T-helper 1 cell (primary cell): ENCODE results near the gene TENT5A.
"Not testable (repeated sequence)": the region's sequence is repeated elsewhere in the genome, so short reads cannot be mapped to it uniquely, and the experiment has no call there.

Source experiments
- DNase-seq, 5 donors: peaks; one replicate each; pipeline ENCODE4 v3.0.0-alpha.2; 2012 to 2020

TENT5A gene

DNA sequence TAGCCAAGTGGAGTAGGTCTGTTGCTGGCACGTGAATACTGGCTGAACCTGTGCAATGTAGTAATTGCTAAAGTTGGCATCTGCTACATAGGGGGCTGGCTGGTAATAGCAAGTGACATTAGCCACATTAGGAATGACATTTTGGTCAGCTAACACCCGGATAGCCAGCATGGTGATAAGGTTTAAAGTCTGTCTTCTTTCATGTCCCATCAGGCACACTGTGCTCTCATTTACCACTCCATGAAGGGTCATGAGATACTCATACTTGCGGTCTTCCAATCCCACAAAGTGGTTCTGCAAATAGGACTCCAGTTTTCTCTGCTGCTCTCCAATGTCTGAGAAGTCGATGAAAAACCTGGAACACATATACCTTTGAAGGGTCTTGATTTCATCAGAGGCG lies 2.8 kb downstream of the TENT5A start:
- DNase-seq = no peak

DNA sequence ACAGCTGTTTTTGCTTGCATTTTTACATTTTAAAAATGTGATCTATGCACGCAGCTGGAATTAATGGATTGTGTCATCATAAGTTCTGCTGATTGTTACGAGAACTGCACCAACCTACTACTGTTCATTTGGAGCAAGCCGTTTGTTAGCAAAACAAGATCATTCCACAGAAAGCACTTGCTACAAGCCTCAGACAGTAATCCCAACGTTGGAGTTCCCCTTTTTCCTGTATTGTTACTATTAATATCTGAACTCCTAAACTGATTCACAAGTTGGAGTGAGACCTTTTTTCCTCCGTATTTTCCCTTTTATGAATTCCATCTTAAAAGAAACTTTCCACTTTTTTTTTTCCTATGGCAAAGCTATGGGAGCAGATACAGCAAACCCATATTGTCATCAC lies 3.5 kb downstream of the TENT5A start:
- DNase-seq = no peak

DNA sequence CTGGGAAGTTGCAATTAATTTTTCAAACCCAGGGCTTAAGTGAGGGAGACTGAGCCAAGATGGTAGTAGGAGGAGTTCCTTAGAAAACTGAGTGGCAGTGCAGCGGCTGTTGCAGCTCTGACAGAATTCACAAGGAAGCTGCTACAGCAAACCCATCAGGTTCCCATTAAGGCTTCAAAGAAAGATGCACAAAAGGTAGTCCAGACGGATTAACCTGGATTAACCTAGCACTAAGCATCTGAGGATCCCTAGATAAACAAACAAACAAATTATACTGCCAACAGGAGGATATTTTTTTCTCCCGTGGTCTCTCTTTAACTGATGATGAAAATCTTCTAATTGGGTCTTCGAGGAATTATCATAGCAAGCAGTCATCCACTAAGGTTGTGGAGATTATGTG lies 5.2 kb downstream of the TENT5A start:
- DNase-seq = no peak

DNA sequence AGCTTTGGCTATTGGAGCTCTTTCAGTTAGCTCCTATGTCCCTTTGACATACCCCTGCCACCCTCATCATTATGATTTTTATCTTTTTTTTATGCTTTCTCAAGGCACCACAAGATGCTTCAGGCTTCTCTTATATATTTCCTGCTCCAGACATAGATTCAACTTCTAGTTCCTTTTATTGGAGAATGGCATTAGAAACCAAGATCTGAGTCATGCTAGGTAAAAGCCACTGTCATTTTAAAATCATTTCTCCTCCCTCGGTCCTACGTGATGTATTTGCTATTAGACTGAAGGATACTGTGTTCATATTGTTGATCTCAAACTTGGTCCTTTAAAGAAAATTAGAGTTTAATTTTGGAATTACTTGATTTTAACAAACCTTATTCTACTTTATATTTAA lies 8.3 kb downstream of the TENT5A start:
- no peak for DNase-seq

DNA sequence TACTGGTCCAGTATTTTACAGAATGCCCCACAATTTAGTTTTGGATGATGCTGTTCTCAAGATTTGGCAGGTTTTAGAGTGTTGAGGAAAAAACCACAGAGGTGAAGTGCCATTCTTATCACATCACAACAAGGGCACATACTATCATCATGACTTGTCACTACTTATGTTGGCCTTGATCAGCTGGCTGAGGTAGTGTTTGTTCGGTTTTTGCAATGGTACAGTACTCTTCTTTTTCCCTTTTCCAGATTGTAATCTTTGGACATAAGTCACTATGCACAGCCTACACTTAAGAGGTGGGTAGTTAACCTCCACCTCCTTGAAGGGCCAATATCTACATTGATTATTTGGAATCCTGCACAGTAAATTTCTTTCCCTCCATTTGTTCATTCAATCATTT lies 8.8 kb downstream of the TENT5A start:
- DNase-seq = no peak

DNA sequence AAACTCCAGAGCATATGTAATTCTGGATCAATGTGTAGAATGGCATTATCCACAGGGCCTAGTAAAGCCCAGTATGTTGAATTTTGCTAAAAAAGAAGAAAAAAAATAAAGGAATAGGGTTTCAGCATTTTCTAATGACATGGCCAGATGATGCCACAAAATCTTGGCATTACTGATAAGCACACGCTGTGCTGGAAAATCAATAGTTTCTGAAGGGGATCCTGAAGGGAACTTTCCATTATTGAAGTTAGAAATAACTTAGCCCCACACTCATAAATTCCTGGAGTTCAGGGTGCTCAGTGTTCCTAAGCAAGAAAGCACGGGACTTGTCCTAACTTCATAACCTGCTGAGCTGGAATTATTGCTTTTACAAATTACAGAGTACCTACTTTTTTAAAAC lies 10.8 kb downstream of the TENT5A start:
- no peak for DNase-seq

DNA sequence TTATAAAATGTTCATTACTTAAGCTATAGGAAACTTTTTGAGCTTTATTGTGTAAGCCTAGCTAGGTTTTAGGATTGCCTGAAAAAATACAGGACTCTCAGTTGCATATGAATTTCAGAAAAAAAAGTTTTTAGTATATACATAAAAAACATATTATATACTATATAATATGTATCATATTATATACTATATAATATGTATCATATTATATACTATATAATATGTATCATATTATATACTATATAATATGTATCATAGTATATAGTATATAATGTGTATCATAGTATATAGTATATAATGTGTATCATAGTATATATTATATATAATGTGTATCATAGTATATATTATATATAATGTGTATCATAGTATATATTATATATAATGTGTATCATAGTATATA lies 11.9 kb downstream of the TENT5A start:
- DNase-seq = not testable (repeated sequence)

GRCh38 chr6:81739230-81740195 lies 13.0 kb downstream of the TENT5A start:
- DNase-seq = no peak

- no peak for DNase-seq
Observed at GRCh38 chr6:81736428-81736827, 16.1 kb downstream of the TENT5A start.

- no peak for DNase-seq
Observed at GRCh38 chr6:81735756-81736380, 16.6 kb downstream of the TENT5A start.

- DNase-seq = no peak
Observed at GRCh38 chr6:81734500-81735150, 17.9 kb downstream of the TENT5A start.

DNA sequence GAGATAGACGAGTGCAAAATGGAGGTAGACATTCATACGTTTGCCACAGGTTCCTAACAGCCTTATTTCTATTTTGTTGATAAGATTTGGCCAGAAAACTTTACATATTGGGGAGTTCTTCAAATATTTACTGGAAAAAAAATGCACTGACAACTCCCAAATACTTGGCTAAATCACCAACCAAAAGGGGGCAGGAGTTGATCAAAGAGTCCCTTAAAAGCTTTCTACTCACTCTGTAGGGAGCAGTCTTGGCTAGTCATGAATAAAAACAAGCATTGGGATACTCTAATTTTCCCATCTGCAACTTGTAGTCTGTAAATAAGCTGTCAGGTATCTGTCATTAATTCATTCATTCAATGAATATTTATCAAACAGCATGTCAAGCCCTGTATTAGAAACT lies 18.4 kb downstream of the TENT5A start:
- no peak for DNase-seq

DNA sequence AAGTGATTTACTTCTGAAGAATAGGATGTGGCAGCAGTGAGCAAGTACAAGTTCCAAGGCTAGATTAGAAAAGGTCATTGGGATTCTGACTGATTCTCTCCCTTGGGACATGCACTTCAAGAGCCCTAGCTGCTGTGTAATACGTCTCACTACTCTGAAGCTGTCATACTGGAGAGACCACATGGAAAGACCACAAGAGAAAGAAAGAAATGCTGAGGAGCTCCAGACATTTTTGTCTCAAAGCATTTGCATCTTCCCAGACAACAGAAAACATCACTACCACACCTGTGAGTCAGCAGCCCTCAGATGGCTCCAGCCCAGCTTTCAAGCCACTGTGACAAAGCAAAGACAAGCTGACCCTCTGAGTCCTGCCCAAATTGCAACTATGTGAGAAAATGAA lies 20.7 kb downstream of the TENT5A start:
- DNase-seq = no peak

GRCh38 chr6:81727876-81728517 lies 24.5 kb downstream of the TENT5A start:
- peak in 1 of 5 donors; percentile 30 for DNase-seq

DNA sequence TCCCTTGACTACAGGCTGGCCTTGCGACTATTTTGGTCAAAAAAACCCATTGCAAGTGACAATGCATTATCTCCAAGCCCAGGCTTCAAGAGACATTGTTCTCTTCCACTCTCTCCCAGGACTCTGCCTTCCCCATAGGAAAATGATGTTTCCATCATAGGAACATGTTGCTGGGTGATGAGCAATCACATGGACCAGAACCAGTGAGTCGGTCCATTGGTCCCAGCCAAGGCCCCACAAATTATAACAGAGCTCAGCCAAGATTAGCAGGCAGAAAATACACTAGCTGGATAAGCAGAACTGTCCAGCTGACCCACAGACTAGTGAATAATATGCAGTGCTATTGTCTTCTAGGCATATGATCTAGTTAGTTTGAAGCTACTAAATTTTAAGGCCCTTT lies 27.4 kb downstream of the TENT5A start:
- no peak for DNase-seq

- no peak for DNase-seq
Observed at GRCh38 chr6:81722506-81723223, 29.8 kb downstream of the TENT5A start.

DNA sequence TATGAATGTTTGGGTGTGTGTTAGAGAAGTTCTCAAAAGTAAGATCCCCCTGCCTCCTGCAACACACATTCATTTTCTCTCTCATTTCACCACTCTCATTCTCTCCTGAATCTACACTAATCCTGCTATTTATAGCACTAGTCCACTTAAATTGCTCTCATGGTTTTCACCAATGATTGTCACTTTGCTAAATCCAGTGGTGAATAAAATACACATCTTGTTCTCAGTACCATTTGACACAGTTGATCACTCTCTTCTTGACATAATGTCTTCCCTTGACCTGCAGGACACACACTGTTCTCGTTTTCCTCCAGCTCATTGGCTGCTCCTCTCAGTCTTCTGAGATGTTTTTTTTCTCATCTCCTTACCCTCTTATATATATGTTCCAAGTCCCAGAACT lies 32.1 kb downstream of the TENT5A start:
- no peak for DNase-seq

DNA sequence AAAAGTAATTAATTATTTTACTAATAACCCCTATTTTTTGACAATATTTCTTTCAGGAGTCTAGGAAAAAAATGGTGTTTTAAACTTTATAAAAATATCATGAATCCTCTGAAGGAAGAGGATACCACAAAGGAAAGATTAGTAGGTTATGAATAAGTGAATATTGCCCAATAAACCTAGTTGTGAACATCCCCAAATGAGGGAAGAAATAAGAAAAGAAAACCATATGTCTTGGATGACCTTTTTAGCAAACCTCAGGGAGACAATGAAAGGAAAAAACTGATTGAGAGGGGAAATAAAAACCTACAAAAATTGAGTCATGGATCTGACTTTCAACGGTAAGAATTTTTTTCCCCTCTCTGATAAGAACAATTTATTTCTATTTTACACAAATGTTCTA lies 34.4 kb downstream of the TENT5A start:
- no peak for DNase-seq

DNA sequence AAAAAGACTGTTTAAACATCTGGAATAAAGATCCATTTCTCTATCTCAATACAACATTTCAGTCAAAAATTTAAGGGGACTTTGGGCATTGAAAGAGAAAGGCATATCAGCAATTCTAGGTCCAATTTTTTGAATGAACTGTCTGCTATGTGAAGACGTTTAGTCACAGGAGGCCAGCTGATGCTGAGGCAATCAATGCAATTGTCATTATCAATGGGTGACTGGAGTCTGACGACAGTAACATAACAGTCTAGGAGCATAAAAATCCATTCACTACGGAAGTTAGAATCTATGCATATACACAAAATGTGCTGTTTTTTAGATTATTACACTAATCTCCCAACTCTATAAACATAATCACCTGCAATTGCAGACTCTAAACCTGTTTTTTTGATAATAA lies 37.8 kb downstream of the TENT5A start:
- DNase-seq = no peak

DNA sequence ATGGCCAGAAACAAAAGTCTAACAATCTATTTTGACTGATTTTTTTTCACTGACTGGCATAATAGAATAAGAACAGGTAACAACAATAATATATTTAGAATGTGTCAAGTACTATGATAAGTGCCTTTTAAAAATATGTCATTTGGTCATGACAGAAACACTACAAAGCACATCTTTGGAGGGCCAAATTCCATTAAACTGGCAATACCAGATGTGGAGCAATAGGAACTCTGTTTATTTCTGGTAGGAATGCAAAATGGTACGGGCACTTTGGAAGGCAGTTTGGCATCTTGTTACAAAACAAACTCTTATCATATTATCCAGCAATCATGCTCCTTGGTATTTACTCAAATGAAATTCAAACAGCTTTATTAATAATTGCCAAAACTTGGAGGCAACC lies 39.3 kb downstream of the TENT5A start:
- no peak for DNase-seq

DNA sequence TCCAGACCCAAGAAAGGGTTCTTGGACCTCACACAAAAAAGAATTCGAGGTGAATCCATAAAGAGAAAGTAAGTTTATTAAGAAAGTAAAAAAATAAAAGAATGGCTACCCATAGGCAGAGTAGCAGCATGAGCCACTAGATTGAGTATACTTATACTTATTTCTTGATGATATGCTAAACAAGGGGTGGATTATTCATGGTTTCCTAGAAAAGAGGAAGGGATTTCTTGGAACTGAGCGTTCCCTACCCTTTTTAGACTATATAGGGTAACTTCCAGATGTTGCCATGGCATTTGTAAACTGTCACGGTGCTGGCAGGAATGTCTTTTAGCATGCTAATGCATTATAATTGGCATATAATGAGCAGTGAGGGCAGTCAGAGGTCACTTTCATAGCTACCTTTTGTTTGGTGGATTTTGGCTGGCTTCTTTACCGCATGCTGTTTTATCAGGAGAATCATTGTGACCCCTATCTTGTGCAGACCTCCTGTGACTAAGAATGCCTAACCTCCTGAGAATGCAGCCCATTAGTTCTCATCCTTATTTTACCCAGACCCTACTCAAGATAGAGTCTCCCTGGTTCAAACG lies 44.3 kb downstream of the TENT5A start:
- DNase-seq = no peak

DNA sequence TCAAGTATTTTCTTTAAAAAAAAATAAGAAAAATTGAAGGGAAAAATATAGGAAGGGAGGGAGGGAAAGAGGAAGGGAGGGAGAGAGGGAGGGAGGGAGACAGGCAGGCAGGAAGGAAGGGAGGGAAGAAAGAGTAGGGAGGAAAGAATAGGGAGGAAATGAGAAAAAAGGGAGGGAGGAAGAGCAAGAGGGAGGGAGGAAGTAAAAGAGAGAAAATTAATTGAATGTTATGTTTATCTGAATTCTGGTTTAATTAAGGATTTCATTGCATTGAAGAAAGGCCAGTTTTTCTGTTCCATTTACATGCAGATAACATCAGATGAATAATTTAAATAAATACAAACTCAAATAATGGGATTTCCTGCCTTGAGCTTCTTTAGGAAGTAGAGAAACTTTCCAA lies 47.8 kb downstream of the TENT5A start:
- DNase-seq = no peak
